CD14-positive monocyte (primary cell): ENCODE data around the gene ORAI1. TPM values are rescaled to one million over a fixed set of nuclear protein-coding genes. Genes with fewer than 3 reads are reported as not detected.

Experiments
- DNase-seq, 3 donors: peaks; one replicate each; pipeline ENCODE4 v3.0.0-alpha.2; 2011 to 2022
- H2AFZ ChIP-seq: 2 replicates; pipeline ENCODE4 v1.6.0; 2012; ENCODE audit warnings: mild to moderate bottlenecking, low read depth, low read length, inconsistent platforms; ENCODE audit not compliant: insufficient read depth, poor library complexity, severe bottlenecking
- H3K27ac ChIP-seq, 2 donors: 1 replicate in 1 of 2; 2 replicates in 1 of 2; pipeline ENCODE4 v1.5.1; 2012 to 2013; ENCODE audit warnings: low read length in 2 of 2, control low read depth in 1 of 2, inconsistent platforms in 1 of 2, low read depth in 1 of 2, mild to moderate bottlenecking in 1 of 2
- H3K27me3 ChIP-seq, 2 donors: one replicate each; pipeline versions ENCODE4 v1.6.0 to v1.6.1; 2011 to 2013; ENCODE audit warnings: low read length in 2 of 2; ENCODE audit not compliant: control insufficient read depth in 2 of 2, insufficient read depth in 2 of 2
- H3K36me3 ChIP-seq, 2 donors: replicated peaks in 1 of 2; 1 replicate in 1 of 2; 2 replicates in 1 of 2; pipeline versions ENCODE4 v1.5.1 to v1.6.1; 2012 to 2013; ENCODE audit warnings: low read length in 2 of 2, control low read depth in 1 of 2, inconsistent platforms in 1 of 2, mild to moderate bottlenecking in 1 of 2; ENCODE audit not compliant: insufficient read depth in 2 of 2, control insufficient read depth in 1 of 2
- H3K4me1 ChIP-seq, 2 donors: 1 replicate in 1 of 2; 2 replicates in 1 of 2; pipeline versions ENCODE4 v1.5.1 to v1.6.1; 2012 to 2013; ENCODE audit warnings: low read length in 2 of 2, control low read depth in 1 of 2, inconsistent platforms in 1 of 2, mild to moderate bottlenecking in 1 of 2, moderate library complexity in 1 of 2; ENCODE audit not compliant: insufficient read depth in 2 of 2, control insufficient read depth in 1 of 2
- H3K4me2 ChIP-seq: replicated peaks from 2 replicates; pipeline ENCODE3; 2012; ENCODE audit warnings: low read length, moderate library complexity, mild to moderate bottlenecking; ENCODE audit not compliant: poor library complexity, severe bottlenecking; ENCODE audit errors: extremely low read depth
- H3K4me3 ChIP-seq, 3 experiments: fragments of 200-600 bp in 1 of 3; sonication (generic) in 1 of 3; replicated peaks in 1 of 3; 1 replicate in 2 of 3; 2 replicates in 1 of 3; pipeline ENCODE4 v1.5.1; 2011 to 2013; ENCODE audit warnings: low read length in 3 of 3, mild to moderate bottlenecking in 3 of 3, control low read depth in 2 of 3, low read depth in 2 of 3, inconsistent platforms in 1 of 3, moderate library complexity in 1 of 3
- H3K79me2 ChIP-seq: 2 replicates; pipeline ENCODE4 v1.6.0; 2012; ENCODE audit warnings: mild to moderate bottlenecking, control low read depth, inconsistent platforms, low read length, moderate library complexity; ENCODE audit not compliant: insufficient read depth
- H3K9ac ChIP-seq: 2 replicates; pipeline ENCODE4 v1.6.0; 2017; ENCODE audit warnings: low read length, mild to moderate bottlenecking; ENCODE audit not compliant: insufficient read depth, poor library complexity, severe bottlenecking
- H3K9me3 ChIP-seq, 2 donors: replicated peaks in 1 of 2; 1 replicate in 1 of 2; 2 replicates in 1 of 2; pipeline versions ENCODE4 v1.5.1 to v1.6.1; 2012 to 2013; ENCODE audit warnings: low read length in 2 of 2, control low read depth in 1 of 2; ENCODE audit not compliant: control insufficient read depth in 1 of 2, insufficient read depth in 1 of 2
- H4K20me1 ChIP-seq: 2 replicates; pipeline ENCODE4 v1.6.0; 2012; ENCODE audit warnings: mild to moderate bottlenecking, low read length, control low read depth, moderate library complexity; ENCODE audit not compliant: insufficient read depth
- H3K27ac Mint-ChIP-seq, 7 donors: one replicate each; pipeline ENCODE4 v1.8.0; 2020; ENCODE audit warnings: mild to moderate bottlenecking in 7 of 7, mixed read lengths in 7 of 7, moderate library complexity in 6 of 7, inconsistent platforms in 2 of 7
- H3K27me3 Mint-ChIP-seq, 3 donors: one replicate each; pipeline ENCODE4 v1.8.0; 2021 to 2022; ENCODE audit warnings: low read depth in 3 of 3, mild to moderate bottlenecking in 3 of 3, mixed read lengths in 3 of 3, moderate library complexity in 3 of 3, inconsistent platforms in 1 of 3
- H3K36me3 Mint-ChIP-seq, 2 donors: one replicate each; pipeline ENCODE4 v1.8.0; 2020; ENCODE audit warnings: mixed read lengths in 2 of 2, inconsistent platforms in 1 of 2, mild to moderate bottlenecking in 1 of 2
- H3K4me1 Mint-ChIP-seq: one replicate; pipeline ENCODE4 v1.8.0; 2020; ENCODE audit warnings: mild to moderate bottlenecking, mixed read lengths
- H3K4me3 Mint-ChIP-seq, 2 donors: one replicate each; pipeline ENCODE4 v1.8.0; 2020; ENCODE audit warnings: mild to moderate bottlenecking in 2 of 2, mixed read lengths in 2 of 2, moderate library complexity in 1 of 2
- H3K9me3 Mint-ChIP-seq, 7 donors: one replicate each; pipeline ENCODE4 v1.8.0; 2020 to 2022; ENCODE audit warnings: mixed read lengths in 7 of 7, mild to moderate bottlenecking in 6 of 7, moderate library complexity in 6 of 7, inconsistent platforms in 2 of 7
- WGBS: methylation state at CpG from one replicate; pipeline ENCODE4 v1.1.5; 2013; ENCODE audit warnings: missing lambda C conversion rate; ENCODE audit not compliant: insufficient coverage; 5-methylcytosine and 5-hydroxymethylcytosine counted together
- intact Hi-C, 2 donors: fragments of 100-400 bp; cut with micrococcal nuclease; formaldehyde crosslinking; loops; one replicate each; pipeline versions ENCODE4 v1.15.0 to v1.15.1; 2023
- polyA plus RNA-seq, 3 donors: library from polyadenylated mRNA; depleted of rRNA in 1 of 3; unstranded in 2 of 3; stranded (reverse) in 1 of 3; fragments of 300-500 nt in 2 of 3; fragments of >200 nt in 1 of 3; fragmentation: Illumina TruSeq in 2 of 3; gene quantifications; 1 replicate in 2 of 3; 2 replicates in 1 of 3; pipeline ENCODE4 v1.2.3, GENCODE V29; 2012 to 2021
- TF ChIP-seq, protein P1 (sequence below): fragments of 200-600 bp; IDR thresholded peaks from one replicate; pipeline ENCODE4 v1.8.0; 2022; ENCODE audit warnings: antibody characterized with exemption, mild to moderate bottlenecking

The ORAI1 gene
- polyA plus RNA-seq, 3 donors: 36.4 to 77.9 (median 54.6) TPM

DNA sequence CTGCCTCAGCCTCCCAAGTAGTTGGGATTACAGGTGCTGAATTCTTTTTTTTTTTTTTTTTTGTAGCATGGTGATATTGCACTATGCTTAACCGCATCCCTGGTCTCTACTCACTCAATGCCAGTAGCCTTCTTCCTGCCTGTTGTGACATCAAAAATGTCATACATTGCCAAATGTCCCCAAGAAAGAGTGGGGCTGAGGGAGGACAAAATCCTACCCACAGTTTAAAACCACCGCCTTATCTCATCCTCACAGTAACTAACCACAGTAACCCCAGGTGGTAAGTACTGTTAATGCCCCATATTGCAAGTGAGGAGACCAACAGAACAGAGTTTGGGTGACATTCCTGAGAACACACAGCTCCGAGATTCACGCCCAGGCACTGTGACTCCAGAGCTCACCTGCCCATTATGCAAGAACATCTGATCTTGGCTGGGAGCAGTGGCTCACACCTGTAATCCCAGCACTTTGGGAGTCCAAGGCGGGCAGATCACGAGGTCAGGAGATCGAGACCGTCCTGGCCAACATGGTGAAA, 23.6 kb downstream of the ORAI1 start:
- no peak overlapping the region for H3K9ac ChIP-seq
- peaks cover 24 to 39% of the 10 kb centered on the region in 2 donors for H3K4me1 ChIP-seq
- H3K4me3 ChIP-seq: peak overlapping the region in 1 of 3 experiments; percentile 38
- peak overlapping the region; percentile 43 for H3K4me2 ChIP-seq
- Mint-ChIP-seq H3K27ac (peak overlapping the region; percentile 66 to 90 (median 85)), H3K4me1 (peaks cover 34% of the 10 kb centered on the region), H3K9me3 (peaks cover 0 to 5% (median 0%) of the 10 kb centered on the region in 7 donors), H3K4me3 (peak overlapping the region; percentile 24 to 62), H3K27me3 (no peaks in the 10 kb centered on the region), H3K36me3 (peaks cover 11 to 33% of the 10 kb centered on the region in 2 donors)
- 30% methylated on average over 5 of the region's 8 CpGs for WGBS
- no peaks in the 10 kb centered on the region for H3K27me3 ChIP-seq
- H3K36me3 ChIP-seq: no peaks in the 10 kb centered on the region
- intact Hi-C loops: no loop called here
- TF ChIP-seq, protein P1, sequence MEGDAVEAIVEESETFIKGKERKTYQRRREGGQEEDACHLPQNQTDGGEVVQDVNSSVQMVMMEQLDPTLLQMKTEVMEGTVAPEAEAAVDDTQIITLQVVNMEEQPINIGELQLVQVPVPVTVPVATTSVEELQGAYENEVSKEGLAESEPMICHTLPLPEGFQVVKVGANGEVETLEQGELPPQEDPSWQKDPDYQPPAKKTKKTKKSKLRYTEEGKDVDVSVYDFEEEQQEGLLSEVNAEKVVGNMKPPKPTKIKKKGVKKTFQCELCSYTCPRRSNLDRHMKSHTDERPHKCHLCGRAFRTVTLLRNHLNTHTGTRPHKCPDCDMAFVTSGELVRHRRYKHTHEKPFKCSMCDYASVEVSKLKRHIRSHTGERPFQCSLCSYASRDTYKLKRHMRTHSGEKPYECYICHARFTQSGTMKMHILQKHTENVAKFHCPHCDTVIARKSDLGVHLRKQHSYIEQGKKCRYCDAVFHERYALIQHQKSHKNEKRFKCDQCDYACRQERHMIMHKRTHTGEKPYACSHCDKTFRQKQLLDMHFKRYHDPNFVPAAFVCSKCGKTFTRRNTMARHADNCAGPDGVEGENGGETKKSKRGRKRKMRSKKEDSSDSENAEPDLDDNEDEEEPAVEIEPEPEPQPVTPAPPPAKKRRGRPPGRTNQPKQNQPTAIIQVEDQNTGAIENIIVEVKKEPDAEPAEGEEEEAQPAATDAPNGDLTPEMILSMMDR: no peak
- peak overlapping the region; percentile 27 for H2AFZ ChIP-seq
- no peaks in the 10 kb centered on the region for H3K9me3 ChIP-seq
- H3K27ac ChIP-seq: peak overlapping the region; percentile 20 to 38
- H3K79me2 ChIP-seq: no peaks in the 10 kb centered on the region
- H4K20me1 ChIP-seq: no peaks in the 10 kb centered on the region
- DNase-seq: peak; percentile 72 to 82 (median 78)

DNA sequence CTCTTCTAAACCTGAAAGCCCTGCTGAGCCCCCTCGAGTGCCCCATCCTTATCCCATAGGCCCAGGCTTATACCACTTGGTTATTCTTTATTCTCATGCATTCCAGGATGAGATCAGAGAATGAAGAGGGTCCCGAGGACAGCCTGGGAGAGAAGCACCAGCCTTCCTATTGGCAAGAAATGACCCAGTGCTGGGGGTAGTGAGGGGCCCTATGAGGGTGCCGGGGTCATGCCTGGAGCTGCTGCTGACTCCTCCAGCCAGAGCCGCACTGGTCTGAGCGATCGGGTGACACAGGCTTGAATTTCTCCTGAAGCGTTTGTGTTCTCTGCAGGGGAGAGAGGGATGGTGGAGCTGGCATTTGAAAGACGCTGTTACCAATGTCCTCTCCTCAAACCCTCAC, 25.0 kb downstream of the ORAI1 start:
- Mint-ChIP-seq H3K27ac (peak overlapping the region in 1 of 7 donors; percentile 42), H3K27me3 (peaks cover 0 to 1% (median 0%) of the 10 kb centered on the region in 3 donors), H3K9me3 (peaks cover 0 to 5% (median 0%) of the 10 kb centered on the region in 7 donors), H3K36me3 (peaks cover 11 to 27% of the 10 kb centered on the region in 2 donors), H3K4me1 (peaks cover 34% of the 10 kb centered on the region), H3K4me3 (no peak overlapping the region)
- H3K4me2 ChIP-seq: no peak overlapping the region
- no peak overlapping the region for H3K9ac ChIP-seq
- H3K27me3 ChIP-seq: no peaks in the 10 kb centered on the region
- TF ChIP-seq, protein P1: no peak
- DNase-seq: no peak
- no peaks in the 10 kb centered on the region for H3K36me3 ChIP-seq
- no peak overlapping the region for H3K4me3 ChIP-seq
- H3K79me2 ChIP-seq: no peaks in the 10 kb centered on the region
- H2AFZ ChIP-seq: no peak overlapping the region
- H3K9me3 ChIP-seq: no peaks in the 10 kb centered on the region
- H3K27ac ChIP-seq: no peak overlapping the region
- no CpG with 5 or more reads among the region's 8 CpGs for WGBS
- H3K4me1 ChIP-seq: peaks cover 24 to 39% of the 10 kb centered on the region in 2 donors
- intact Hi-C loops: no loop called here
- H4K20me1 ChIP-seq: no peaks in the 10 kb centered on the region
